GM19324 (cell line): Measurements from ENCODE around the gene VEPH1.

Experiments
- ATAC-seq: cut with Tn5 transposase; IDR thresholded peaks from one replicate; pipeline ENCODE4 v1.9.1; 2021; ENCODE audit warnings: mild to moderate bottlenecking, moderate library complexity; ENCODE audit not compliant: unreplicated experiment, low FRiP score

VEPH1 gene

DNA sequence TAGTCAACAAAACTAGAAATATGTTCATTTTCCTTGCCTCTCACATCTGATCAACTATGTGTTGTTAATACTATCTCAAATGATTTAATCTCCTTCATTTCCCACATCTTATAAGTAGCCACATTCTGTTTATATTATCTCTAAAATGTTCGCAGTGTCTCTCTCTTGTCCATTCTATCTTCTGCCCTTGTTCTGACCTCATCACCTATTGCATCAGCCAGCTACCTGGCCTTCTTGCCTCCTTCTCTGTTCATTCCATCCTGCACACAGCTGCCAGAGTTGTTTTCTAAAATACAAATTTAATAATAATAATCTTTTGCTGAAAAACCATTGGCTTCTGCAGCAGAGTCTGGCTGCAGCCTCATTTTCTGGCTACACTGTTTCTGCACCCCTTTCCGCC lies 267.9 kb downstream of the VEPH1 start:
- no peak for ATAC-seq

DNA sequence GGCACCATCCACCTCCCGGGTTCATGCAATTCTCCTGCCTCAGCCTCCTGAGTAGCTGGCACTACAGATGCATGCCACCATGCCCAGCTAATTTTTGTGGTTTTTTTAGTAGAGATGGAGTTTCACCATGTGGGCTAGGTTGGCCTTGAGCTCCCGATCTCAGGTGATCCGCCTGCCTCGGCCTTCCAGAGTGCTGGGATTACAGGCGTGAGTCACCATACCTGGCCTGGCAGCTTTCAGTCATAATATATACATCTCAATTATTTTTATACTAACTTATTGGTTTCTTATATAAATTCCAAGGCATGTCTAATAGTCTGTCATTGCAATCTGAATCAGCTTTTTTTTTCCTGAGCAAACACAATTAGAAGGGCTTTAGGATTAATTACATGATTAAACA lies 269.3 kb downstream of the VEPH1 start:
- ATAC-seq: no peak

DNA sequence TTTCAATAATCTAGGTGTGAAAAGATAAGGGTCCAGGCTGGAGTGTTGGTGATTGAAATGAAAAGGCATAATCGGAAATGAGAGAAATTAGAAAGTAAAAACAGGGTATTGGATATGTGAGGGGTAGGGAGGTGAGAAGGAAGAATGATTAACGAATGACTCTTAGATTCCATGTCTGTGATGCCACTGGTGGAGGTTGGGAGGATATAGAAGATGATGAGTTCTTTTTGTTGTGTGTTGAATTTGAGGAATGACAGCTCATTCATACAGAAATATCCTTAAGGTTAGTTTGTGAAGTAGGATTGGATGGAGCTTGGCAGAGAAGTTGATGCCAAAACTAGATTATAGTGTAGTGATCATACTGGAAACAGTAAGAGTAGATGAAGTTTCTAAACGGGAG lies 271.1 kb downstream of the VEPH1 start:
- no peak for ATAC-seq

DNA sequence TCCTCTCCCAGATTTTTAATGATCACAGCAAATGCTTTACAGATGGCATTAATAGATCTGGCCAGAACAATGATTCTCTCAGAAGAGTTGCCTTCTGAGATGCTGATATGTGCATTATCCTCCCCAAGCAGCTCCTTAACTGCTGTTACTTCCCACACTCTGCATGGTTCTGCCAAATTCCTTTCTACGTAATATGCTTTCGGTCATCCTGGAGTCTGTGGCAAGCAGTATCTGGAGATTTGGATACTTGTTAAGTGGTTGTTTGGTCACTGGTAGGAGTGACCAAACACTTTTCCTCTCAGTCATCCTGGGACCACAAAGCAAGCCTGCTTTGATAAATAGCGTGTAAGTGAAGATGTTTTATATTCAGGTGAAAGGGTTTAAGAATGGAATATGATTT lies 272.1 kb downstream of the VEPH1 start:
- no peak for ATAC-seq

DNA sequence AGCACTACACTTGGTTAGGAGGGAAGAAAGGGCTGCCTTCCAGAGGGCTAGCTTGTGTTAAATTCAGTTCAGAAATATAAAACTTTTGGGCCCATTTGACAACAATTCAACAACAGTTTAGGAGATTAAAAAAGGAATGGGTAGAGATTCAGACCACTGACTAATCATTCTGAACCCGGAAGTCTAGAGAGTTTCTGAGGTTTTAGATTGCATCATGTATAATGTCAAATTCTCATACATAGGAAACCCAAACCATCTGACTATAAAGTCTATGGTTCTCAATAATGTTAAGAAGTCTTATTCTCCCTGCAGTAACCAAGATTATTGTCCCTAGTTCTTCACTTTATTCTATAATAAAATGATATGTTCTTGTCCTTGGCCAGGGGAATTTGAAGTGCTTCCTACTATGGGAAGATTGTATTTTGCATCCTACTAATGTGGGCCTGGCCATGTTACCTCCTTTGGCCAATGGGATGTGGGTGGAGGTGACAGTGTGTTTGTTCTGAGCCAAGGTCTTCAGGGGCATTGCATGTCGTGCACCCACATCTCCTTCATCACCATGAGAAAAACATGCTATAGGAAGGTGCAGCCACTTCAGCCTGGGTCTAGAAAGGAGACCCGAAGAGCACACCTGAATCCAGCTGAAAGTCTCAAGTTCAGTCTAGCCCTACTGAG lies 276.9 kb downstream of the VEPH1 start:
- no peak for ATAC-seq

DNA sequence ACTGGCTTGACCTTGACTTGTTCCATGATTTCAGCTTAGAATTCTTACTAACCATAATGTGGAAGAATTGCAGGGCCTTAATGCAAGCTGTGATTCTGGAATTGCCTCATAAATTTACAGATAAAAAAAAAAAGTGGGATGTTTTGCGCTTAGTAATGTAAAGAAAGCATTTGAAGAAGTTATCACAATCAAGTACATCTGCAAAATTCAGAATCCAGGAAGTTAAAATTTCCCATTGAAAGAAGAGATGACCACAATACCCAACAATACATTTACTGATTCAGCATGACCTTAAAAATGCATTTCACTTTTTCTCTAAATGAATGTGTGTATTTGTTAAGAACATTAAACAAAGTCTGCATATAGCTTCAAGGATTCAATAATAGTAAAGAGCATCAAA lies 278.2 kb downstream of the VEPH1 start:
- no peak for ATAC-seq

DNA sequence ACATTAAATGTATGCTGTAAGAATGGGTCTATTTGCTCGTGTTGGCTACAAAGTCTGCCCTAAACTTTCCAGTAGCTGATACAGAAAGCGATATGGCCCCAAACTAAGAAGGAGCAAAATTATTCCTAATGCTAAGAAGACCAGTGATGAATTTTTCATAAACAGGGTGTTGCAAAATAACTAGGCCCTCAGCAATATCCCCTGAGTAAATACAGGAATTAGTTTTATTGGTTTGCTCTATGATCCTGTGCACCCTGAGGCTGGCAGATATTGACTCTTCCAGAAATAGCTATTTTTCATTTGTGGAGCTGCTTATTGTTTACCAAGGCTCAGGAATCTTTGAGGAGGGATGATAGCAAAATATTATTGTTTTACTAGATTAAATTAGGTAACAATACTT lies 282.3 kb downstream of the VEPH1 start:
- ATAC-seq: no peak

DNA sequence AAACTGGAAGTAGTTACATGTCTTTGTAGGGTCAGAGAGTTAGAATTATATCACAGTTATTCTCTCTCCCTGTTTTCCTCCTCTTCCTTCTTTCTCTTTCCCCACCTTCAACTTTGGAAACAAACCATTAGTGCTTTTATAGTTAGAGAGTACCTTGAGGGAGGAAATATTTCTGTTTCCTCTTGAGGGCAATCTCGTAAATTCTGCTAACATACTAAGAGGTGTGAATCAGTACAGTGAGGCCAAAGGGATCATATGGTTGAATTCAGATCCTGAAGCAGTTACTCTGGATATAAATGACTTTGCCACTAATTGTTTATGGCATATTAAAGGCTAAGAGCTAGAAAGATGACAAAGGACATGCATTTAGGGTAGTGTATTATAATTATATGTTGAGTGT lies 283.0 kb downstream of the VEPH1 start:
- no peak for ATAC-seq

DNA sequence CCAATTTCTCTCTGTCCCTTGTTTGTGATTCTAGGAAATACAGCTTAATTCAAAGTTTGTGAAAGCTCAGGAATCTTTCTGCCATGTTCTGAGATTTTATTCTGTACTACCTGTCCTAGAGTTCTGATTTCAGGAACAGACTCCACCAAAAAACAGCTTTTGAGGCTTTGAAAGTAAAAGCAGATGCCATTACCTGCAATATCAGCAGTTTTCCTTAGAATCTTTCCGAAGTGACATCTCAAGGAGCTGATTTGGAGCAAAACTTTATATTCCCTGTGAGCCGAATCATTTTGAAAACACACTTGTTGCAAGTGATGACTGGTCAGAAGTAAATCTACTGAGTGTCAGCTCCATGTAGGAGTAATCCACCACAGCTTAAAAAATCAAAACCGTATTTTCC lies 284.0 kb downstream of the VEPH1 start:
- ATAC-seq: no peak
